GM21717 (cell line): ENCODE data around the gene PAK5.

Source experiments
- ATAC-seq: cut with Tn5 transposase; IDR thresholded peaks from one replicate; pipeline ENCODE4 v1.9.1; 2021; ENCODE audit warnings: mild to moderate bottlenecking, moderate library complexity; ENCODE audit not compliant: unreplicated experiment

Gene PAK5

DNA sequence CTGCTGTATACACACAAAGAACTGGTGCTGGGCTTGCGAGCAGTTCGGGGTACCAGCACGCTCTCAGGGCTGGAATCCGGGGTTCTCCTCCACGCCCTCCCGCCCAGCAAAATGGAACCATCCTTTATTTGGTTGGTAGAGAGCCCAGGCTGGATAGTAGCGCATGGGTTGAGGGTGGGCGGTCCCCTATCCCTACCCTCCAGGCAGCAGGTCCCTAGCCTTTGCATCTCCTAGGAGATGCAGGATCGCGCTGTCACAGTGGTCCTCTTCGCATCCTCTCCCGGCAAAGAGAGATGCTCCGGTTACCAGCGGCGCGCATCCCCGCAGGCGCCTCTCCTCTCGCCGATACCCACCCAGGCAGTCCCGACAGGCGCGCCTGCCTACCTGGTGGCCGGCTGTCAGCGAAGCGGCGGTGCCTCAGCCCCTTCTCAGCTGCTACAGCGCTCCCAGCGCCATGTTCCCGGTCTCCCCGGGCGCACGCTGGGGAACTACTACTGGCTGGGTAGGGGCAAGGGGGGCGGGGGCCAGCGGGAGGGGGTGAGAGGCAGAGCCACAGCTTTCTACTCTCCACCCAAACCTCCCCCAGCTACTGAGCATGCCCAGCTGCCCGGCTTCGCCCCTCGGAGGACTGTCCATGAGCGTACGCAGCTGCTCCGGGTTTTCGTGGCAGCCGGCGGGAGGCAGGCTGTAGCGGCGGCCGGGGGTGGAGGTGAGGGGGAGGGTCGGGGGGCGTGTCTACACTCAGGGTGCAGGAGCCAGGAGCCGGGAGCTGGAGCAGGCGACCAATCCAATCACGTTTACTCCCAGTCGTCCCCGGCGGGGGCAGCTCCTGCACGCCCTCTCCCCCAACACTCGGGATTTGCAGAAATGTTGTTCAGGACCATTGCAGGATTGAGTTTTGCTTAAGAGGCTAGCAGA is at the start of gene PAK5:
TSS of gene PAK5 (minus strand) at position 699 of the 918 bp plus-strand sequence. CDS start 194,748 bp downstream, outside the sequence.
- ATAC-seq, result no peak

DNA sequence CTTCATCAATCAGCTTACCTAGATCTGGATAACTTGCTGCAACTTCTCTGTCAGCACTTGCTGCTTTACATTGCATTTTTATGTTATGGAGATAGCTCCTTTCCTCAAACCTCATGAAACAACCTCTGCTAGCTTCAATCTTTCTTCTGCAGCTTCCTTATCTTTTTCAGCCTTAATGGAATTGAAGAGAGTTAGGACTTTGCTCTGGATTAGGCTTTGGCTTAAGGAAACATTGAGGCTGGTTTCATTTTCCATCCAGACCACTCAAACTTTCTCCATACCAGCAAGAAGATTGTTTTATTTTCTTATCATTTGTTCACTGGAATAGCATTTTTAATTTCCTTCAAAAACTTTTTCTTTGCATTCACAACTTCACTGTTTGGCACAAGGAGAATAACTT is 48.8 kb upstream of the PAK5 start:
- ATAC-seq, result no peak

DNA sequence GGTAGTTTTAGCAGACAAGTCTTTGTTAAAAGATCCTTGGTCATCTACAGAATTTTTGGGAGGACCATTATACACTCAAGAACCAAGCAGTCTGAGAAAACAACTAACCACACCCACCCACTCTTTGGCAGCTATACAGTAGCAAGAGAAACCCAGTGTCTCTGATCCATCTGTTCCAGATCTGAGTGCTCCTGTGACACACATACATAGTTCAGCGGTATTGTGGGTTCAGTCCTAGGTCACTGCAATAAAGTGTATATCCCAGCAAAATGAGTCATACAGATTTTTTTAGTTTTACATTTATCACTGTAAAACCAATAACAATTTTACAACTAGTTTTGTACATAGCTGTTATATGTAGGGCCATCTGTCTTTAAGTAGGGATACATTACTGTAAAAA is 47.4 kb upstream of the PAK5 start:
- ATAC-seq, result no peak

DNA sequence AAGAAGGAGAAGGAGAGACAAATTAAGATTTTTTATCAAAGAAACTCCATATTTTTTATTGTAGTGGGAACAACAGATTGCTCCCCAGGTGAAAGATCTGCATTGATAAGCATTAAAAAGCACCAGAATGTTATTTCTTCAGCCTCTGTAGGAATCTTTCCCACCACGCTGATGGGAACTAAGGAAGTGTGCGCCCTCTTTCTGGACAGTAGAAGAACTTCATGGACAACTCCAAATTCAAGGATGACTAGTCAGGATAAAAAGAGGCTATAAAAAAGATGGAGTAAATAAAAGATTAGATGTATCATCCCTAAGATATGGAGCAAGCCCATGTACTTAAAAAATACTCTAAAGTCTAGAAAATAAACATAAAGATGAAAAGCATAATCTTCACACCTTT is 45.8 kb upstream of the PAK5 start:
- no peak for ATAC-seq

DNA sequence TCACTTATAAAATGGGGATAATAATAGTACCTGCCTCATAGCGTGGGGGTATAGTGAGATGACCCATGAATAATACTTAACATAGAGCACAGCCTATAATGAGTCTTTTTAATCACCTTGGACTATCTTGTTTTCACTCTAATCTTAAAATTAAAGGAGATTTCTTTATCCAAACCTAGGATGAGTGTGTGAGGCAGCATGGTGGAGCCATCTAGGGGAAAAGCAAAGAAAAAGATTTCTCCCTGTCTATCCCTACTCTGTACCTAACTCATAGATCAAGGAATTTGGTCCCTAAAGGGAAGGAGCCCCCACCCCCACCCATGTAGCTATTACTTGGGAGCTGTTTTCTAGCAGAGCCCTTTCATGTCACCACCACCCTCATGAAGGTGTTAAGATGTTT is 45.2 kb upstream of the PAK5 start:
- no peak for ATAC-seq

DNA sequence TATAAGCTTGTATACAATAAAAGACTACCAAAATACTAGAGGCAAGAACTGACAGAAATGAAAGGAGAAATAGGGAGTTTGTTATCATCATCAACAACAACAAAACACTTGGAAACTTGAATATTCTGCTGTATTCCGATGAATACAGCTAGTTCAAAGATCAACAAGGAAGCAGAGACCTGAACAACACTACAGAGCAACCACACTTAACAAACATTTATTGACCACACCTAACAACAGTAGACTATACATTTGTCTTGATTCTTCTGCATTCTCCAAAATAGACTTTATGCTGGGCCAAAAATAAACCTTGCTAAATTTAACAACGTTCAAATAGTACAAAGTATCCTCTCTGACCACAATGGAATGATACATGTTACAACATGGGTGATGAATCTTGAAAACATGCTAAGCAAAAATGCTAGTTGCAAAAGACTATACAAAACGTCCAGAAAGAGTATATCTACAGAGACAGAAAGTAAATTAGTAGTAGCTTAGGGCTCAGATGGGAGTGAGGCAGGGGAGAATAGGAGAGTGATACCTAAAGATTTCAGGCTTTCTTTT is 39.1 kb upstream of the PAK5 start:
- no peak for ATAC-seq

DNA sequence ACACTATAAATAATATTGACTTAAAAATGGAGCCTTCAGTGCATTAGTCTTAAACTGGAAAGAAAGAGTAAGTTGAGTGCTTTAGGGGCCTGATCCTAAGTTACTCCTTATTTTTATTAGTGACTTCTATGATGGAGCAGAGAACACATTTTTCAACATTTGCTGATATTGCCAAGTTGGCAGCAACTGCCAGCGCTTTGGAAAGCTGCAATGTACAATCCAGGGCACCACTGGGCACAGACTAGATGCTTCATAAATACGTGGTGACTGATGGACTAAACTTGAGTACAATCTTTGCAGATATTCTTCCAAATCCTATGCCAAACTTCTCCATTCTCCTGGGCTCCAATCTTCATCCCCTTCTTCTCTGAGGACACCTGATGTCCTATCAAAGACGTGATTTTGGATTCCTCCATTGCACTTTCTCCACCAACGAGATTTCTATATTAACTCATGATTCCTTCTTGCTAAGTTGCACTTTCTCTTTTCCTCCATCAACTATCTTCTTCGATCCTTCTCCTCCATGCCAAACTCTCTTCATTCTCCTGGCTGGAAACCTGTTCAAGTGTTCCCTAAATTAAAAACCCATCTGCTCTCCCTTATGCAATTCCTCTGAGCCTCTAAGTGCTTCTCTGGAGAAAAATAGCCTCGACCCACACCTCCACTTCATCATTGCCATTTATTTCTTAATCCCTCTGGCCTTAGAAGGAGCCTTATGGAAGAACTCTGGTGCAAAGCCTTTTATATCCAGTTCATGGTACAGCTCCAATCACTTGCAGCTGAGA is 28.5 kb upstream of the PAK5 start:
- no peak for ATAC-seq

DNA sequence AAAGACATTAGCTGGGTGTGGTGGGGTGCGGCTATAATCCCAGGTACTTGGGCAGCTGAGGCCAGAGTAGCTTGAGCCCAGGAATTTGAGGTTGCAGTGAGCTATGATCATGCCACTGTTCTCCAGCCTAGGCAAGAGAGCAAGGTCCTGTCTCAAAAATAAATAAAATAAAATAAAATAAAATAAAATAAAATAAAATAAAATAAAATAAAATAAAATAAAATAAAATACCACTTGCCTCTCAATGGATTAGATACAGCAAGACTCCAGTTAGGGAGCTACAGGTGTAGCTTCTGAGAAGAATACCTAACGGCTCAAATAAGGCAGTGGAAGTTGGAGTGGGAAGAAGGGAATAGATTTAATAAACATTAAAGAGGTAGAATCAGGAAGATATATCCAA is 13.7 kb upstream of the PAK5 start:
- no peak for ATAC-seq

DNA sequence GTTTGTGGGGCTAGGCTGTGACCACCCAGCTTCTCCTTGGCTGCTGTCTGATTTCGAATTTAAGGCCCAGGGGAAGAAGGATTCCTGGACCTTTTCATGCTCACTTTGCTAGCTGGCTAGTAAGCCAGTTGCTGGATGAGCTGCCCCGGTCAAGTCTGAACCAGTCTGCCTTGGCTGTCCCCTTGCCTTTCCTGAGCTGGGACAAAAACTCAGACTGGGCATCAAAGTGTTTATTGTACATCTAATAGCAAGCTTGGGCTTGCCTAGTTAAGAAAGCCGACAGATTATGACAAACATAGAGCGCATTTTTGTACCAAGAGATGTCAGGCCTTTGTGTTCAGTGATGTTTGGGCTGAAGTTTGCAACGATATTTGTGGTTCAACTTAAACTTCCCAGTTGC is 750 bp upstream of the PAK5 start:
- no peak for ATAC-seq

DNA sequence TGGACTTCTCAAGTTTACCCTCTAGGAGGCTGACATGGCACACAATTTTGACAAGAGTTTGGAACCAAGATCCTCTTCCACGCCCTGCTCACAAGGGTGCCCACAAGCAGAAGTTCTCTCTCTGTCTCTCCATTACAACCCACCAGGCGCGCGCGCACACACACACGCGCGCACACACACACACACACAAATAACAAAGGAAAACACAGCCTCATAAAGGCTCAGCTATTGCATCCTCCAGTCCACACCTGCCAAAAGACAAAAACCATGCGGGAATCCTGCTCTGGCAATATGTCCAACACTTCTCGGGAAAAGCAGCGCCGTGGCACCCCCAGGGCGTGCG is 870 bp downstream of the PAK5 start:
- no peak for ATAC-seq

DNA sequence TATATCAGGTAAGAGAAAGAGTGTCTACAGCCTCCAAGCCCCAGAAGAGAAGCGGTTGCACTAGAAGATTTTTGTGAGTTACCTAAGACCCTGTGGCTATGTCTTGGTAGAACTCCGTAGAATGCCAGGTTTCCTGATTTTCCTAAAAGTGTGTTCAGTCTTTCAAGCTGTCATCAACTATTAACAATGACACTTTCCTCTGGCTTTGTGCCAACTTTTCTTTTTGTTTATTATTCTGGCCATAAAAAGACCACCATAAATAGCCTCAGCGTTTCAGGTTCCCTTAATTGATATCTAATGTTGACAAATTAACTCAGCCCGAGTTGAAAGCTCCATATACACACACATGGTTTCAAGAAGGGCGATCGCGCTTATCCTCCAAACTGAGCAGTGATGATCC is 1.2 kb downstream of the PAK5 start:
- no peak for ATAC-seq

DNA sequence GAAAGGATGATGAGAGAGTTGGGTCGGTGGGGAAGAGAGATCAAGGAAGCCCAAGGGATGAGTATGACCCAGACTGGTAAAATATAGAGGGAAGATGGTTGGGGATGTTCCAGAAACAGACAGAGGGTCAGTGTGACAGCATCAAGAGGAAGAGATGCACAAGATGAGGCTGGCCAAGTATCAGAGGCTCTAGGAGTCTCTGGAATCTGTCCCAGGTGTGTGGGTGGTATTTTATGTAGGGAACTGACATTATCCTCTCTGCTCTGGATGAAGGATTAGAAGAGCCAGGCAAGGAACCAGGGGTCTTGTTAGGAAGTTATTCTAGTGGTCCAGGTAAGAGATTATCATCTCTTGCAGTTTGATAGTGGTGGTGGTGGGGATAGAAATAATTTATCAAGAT is 3.6 kb downstream of the PAK5 start:
- ATAC-seq, result no peak

DNA sequence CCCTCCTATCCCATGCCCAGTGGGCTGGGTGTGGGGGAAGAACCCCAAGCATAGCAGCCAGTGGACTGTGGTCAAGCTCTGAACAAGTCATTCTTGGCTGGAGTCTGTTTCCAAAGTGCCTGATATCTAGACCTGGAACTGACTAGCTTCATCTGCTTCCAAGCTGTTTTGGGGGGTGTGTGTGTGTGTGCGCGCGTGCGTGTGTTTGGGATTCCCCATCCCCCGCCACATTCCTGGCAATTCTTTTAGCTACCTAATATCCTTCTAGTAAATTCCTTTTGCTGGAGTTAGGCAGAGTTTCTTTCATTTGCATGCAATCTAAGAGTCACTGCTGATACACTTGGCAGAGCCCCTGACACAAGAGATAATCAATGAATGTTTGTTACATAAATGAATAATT is 7.8 kb downstream of the PAK5 start:
- ATAC-seq, result no peak

DNA sequence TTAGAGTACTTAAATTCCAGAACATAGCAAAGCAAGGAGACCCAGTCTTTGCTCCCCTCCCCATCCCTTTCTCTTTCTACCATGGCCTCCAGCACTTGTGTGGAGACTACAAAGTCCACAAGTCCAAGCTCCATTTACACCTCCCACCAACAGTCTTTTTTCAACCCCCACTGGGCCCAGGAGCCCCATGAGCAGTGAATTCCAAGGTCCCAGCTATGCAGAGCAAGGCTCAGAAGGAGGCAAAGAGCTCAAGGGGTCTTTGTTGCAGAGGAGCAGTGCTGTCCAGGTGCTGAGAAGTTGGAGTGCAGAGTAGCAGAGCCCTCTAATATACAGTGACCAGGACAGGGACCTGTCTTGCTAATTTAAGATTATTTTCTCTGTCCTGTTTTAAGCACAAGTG is 9.0 kb downstream of the PAK5 start:
- no peak for ATAC-seq

DNA sequence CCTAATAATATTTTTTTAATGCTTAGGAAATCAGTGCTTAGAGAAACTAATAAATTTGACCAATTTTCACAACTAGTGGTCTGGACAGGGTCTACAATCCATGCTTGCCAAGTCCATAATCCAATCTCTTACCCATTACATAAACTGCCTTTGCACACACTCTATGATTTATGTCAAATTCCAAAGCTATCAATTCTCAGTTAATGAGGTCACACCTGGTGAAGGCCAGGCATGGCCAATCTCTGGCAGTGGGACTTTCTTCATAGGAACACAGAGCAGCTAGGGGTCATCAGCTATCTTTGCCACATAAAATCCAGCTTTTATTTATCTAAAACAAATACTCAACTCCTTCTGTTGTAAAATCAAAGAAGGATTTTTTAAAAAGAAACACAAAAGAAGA is 21.2 kb downstream of the PAK5 start:
- ATAC-seq, result no peak

DNA sequence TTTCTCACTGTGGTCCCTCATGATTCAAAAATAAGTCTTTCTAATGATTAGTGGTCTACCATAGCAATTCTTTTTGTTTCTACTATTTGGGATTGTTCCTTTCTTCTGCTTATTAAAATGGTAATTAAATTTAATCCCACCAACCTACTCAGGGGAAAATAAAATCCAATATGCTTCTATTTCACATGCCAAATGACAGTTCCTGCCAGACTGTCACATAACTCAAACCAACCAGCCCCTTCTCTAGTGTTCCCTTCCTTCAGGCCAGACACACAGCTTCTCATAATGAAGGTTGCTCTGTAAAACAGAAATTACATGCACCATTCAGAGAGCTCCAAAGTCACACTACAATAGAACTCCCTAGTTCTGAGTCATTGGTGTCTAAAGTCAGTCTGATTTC is 23.2 kb downstream of the PAK5 start:
- ATAC-seq, result no peak

DNA sequence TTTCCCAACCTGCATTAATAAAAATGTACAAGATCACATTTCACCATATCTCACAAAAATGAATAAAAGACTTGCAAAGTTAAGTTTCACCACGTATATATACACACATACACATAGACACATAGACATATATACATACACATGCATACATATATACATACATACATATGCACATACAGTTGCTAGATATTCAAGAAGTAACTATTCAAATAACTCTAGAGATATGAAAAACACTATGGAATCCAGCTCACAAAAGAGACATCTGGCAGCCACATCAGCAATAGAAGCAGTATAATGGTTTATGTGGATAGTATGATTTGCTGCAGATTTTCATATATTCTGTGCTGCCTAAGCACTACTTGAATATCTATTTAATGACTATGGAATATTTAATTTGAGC is 28.1 kb downstream of the PAK5 start:
- no peak for ATAC-seq

DNA sequence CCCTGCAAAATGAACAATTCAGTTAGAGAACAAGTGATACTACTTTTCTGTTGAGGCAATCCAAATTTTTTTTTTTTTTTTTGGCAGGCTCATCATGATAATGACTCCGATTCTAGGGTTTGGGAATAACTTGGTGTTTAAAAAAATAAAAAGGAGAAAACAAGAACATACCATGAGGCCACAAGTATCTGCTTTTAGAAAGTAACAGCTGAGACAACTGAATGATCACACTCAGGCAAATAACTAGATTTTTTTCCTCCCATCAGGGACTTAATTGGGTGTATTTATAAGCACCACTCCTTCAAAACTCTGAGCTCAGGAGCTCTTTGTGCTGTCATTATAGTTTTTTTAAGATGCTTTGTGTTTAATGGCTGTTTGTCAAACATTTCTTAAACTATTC is 29.6 kb downstream of the PAK5 start:
- no peak for ATAC-seq

DNA sequence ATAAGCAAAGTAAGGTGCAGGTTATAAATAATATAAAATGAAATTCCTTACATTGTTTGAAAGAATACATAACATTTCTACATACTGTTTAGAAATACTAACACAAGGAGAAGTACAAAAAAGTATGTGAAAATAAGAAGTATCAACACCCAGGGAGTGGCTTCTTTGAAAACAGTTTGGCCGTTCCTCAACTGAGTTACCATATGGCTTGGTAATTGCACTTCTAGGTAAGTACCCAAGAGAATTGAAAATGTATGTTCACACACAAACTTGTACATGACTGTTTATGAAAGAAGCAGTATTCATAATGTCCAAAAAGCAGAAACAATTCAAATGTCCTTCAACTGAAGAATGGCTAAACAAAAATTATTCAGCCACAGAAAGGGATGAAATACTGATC is 30.7 kb downstream of the PAK5 start:
- no peak for ATAC-seq

DNA sequence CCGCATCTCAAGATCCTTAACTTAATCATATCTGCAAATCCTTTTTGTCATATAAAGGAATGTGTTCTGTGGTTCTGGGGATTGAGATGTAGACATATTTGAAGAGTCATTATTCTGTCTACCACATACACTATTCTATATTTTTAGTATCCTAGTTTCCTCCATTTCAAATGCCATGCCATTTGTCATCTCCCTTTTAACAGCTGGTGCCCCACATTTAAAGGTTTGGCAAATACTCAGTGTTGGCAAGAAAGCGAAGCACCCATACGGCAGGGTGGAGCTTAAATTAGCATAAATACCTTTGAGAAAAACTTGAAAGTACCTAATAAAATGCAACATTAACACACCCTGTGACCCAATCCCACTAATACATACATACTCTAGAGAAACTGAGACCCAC is 31.7 kb downstream of the PAK5 start:
- no peak for ATAC-seq

DNA sequence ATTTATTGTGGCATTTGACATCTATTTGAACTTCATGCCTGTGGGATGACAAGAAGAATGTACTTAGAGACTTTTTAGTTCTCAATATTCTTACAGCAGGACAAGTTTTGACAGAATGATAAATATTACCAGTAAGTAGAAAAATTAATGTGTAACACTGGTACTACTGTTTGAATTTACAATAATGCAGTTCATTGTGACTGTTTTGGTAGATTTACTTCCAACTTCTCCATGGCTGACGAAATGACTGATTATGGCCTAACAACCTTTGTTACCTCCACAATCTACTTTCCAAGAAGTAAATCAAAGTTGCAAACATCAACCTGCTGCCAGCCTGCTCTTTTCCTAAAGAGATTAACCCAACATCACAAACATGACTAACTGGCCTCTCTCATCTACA is 38.5 kb downstream of the PAK5 start:
- no peak for ATAC-seq

DNA sequence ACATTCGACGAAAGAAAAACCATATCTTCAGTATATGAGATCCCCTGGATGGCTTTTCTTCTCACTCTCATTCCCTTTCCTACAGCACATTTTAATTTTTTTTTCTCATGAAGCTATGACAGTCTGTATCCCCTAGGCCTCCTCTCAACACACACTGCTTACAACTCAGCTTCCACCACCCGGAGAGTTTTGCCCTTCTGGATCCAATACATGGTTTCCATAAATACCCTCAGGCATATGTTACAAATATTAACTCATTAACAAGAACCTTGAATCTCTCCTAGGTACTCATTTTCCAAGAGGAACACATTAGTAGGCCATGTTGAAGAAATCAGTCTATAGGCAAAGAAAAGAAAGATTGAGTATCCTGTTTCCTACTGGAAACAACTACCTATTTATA is 44.0 kb downstream of the PAK5 start:
- no peak for ATAC-seq
